Fibroblast of lung (primary cell): ENCODE measurements around the gene PER1. TPM values are rescaled to one million over a fixed set of nuclear protein-coding genes. Genes with fewer than 3 reads are reported as not detected.
A peak's percentile ranks its signal among the peaks of the same experiment; 100 is the strongest.

ENCODE experiments used
- DNase-seq, 2 donors: peaks; one replicate each; pipeline versions ENCODE4 v3.0.0 to v3.0.0-alpha.2; 2010; ENCODE audit warnings: low read depth in 2 of 2
- H2AFZ ChIP-seq: 2 replicates; pipeline ENCODE4 v1.5.1; 2012; ENCODE audit warnings: low read length, control low read depth, inconsistent platforms
- H3K27ac ChIP-seq: 2 replicates; pipeline ENCODE4 v1.5.1; 2011; ENCODE audit warnings: low read length, control low read depth; ENCODE audit not compliant: insufficient read depth
- H3K27me3 ChIP-seq: 2 replicates; pipeline ENCODE4 v1.5.1; 2011; ENCODE audit warnings: mild to moderate bottlenecking, low read length; ENCODE audit not compliant: control insufficient read depth, insufficient read depth
- H3K36me3 ChIP-seq: 2 replicates; pipeline ENCODE4 v1.5.1; 2011; ENCODE audit warnings: low read length; ENCODE audit not compliant: control insufficient read depth, insufficient read depth
- H3K4me1 ChIP-seq: 2 replicates; pipeline ENCODE4 v1.5.1; 2011; ENCODE audit warnings: low read length; ENCODE audit not compliant: control insufficient read depth, insufficient read depth; ENCODE audit errors: extremely low read depth
- H3K4me2 ChIP-seq: 2 replicates; pipeline ENCODE4 v1.5.1; 2011; ENCODE audit warnings: low read length, control low read depth; ENCODE audit not compliant: insufficient read depth; ENCODE audit errors: extremely low read depth
- H3K4me3 ChIP-seq, 4 experiments: fragments of 200-600 bp in 1 of 4; sonication (generic) in 1 of 4; replicated peaks in 1 of 4; 2 replicates each; pipeline ENCODE4 v1.5.1; 2011 to 2016; ENCODE audit warnings: low read length in 4 of 4, low read depth in 3 of 4, mild to moderate bottlenecking in 3 of 4, control low read depth in 2 of 4, inconsistent platforms in 1 of 4, mixed read lengths in 1 of 4; ENCODE audit not compliant: insufficient read depth in 1 of 4; ENCODE audit errors: control extremely low read depth in 1 of 4
- H3K79me2 ChIP-seq: 2 replicates; pipeline ENCODE4 v1.5.1; 2012; ENCODE audit warnings: mild to moderate bottlenecking, low read length, inconsistent platforms; ENCODE audit not compliant: control insufficient read depth, insufficient read depth
- H3K9ac ChIP-seq: 2 replicates; pipeline ENCODE4 v1.5.1; 2011; ENCODE audit warnings: mild to moderate bottlenecking, low read length, control low read depth; ENCODE audit not compliant: insufficient read depth
- H3K9me3 ChIP-seq: 2 replicates; pipeline ENCODE4 v1.5.1; 2012; ENCODE audit warnings: low read depth, low read length; ENCODE audit not compliant: control insufficient read depth, insufficient read depth
- H4K20me1 ChIP-seq: 2 replicates; pipeline ENCODE4 v1.5.1; 2011; ENCODE audit warnings: low read length; ENCODE audit not compliant: control insufficient read depth, insufficient read depth; ENCODE audit errors: extremely low read depth
- CTCF ChIP-seq, 2 donors: IDR thresholded peaks in 1 of 2; conservative IDR thresholded peaks in 1 of 2; 1 replicate in 1 of 2; 2 replicates in 1 of 2; pipeline ENCODE4 v1.5.1; 2011 to 2012; ENCODE audit warnings: low read length in 2 of 2, control low read depth in 1 of 2, inconsistent platforms in 1 of 2, low read depth in 1 of 2, mild to moderate bottlenecking in 1 of 2
- EZH2 ChIP-seq: IDR thresholded peaks from 2 replicates; pipeline ENCODE4 v1.5.1; 2012; ENCODE audit warnings: low read length, control low read depth, mild to moderate bottlenecking; ENCODE audit errors: missing control alignments
- polyA plus RNA-seq, 2 donors: library from polyadenylated mRNA; depleted of rRNA in 1 of 2; stranded (reverse) in 1 of 2; unstranded in 1 of 2; fragments of >200 nt; gene quantifications; 2 replicates each; pipeline ENCODE4 v1.2.1, GENCODE V29; 2011 to 2012; ENCODE audit warnings: missing spikeins in 1 of 2
- total RNA-seq: library from RNA; depleted of rRNA; stranded (reverse); fragments of >200 nt; gene quantifications from 2 replicates; pipeline ENCODE4 v1.2.1, GENCODE V29; 2014

Gene PER1
- total and polyA plus RNA-seq, 2 donors (not counting 1 experiment from before 2014, with no cell fraction given): 2.5 to 6.9 TPM

- no peak for DNase-seq
- H3K27me3 ChIP-seq: no peaks in the 10 kb centered on the region
- H3K79me2 ChIP-seq: peaks cover 15% of the 10 kb centered on the region
- peaks cover 2% of the 10 kb centered on the region for H4K20me1 ChIP-seq
- peak overlapping the region; percentile 92 for H3K4me2 ChIP-seq
- peak overlapping the region; percentile 88 to 97 (median 96) for H3K4me3 ChIP-seq
- no peaks in the 10 kb centered on the region for H3K36me3 ChIP-seq
- peak overlapping the region; percentile 65 for H3K9ac ChIP-seq
- no peaks in the 10 kb centered on the region for H3K9me3 ChIP-seq
- H3K27ac ChIP-seq: peak overlapping the region; percentile 81
- peaks cover 13% of the 10 kb centered on the region for H3K4me1 ChIP-seq
- peak overlapping the region; percentile 93 for H2AFZ ChIP-seq
- no peak for TF ChIP-seq CTCF (conservative IDR thresholded peaks at IDR 0.05 in 1 of 2, IDR thresholded peaks at IDR 0.05 in 1 of 2; ENCODE audit: low read depth in 1 of 2, low read length in 2 of 2)
- TF ChIP-seq EZH2: no peak
Measured at GRCh38 chr17:8186446-8186786, 34.2 kb upstream of the PER1 start.

GRCh38 chr17:8185582-8186445, 33.6 kb upstream of the PER1 start:
- no peak for TF ChIP-seq EZH2
- no peak for TF ChIP-seq CTCF (conservative IDR thresholded peaks at IDR 0.05 in 1 of 2, IDR thresholded peaks at IDR 0.05 in 1 of 2; ENCODE audit: low read depth in 1 of 2, low read length in 2 of 2)
- peak; percentile 46 to 70 for DNase-seq
- peak overlapping the region; percentile 97 for H3K4me2 ChIP-seq
- peak overlapping the region; percentile 81 for H3K27ac ChIP-seq
- peaks cover 2% of the 10 kb centered on the region for H4K20me1 ChIP-seq
- peaks cover 15% of the 10 kb centered on the region for H3K79me2 ChIP-seq
- H3K4me3 ChIP-seq: peak overlapping the region; percentile 88 to 97 (median 96)
- peak overlapping the region; percentile 95 for H2AFZ ChIP-seq
- peaks cover 13% of the 10 kb centered on the region for H3K4me1 ChIP-seq
- H3K9me3 ChIP-seq: no peaks in the 10 kb centered on the region
- H3K9ac ChIP-seq: peak overlapping the region; percentile 65
- no peaks in the 10 kb centered on the region for H3K36me3 ChIP-seq
- no peaks in the 10 kb centered on the region for H3K27me3 ChIP-seq

- peak overlapping the region; percentile 86 for H2AFZ ChIP-seq
- no peak for DNase-seq
- H3K4me2 ChIP-seq: peak overlapping the region; percentile 98
- peaks cover 5% of the 10 kb centered on the region for H3K79me2 ChIP-seq
- peak overlapping the region; percentile 71 for H3K27ac ChIP-seq
- H3K27me3 ChIP-seq: no peaks in the 10 kb centered on the region
- TF ChIP-seq CTCF (conservative IDR thresholded peaks at IDR 0.05 in 1 of 2, IDR thresholded peaks at IDR 0.05 in 1 of 2; ENCODE audit: low read depth in 1 of 2, low read length in 2 of 2) (no peak), EZH2 (no peak)
- peak overlapping the region; percentile 76 for H3K9ac ChIP-seq
- no peaks in the 10 kb centered on the region for H3K36me3 ChIP-seq
- H3K4me3 ChIP-seq: peak overlapping the region; percentile 59 to 69 (median 61)
- peaks cover 11% of the 10 kb centered on the region for H3K4me1 ChIP-seq
- H3K9me3 ChIP-seq: no peaks in the 10 kb centered on the region
- no peaks in the 10 kb centered on the region for H4K20me1 ChIP-seq
Measured at GRCh38 chr17:8176998-8177731, 25.0 kb upstream of the PER1 start.
